Stomach (tissue), 9 donors: ENCODE results near the gene SPANXB1. TPM values are rescaled to one million over a fixed set of nuclear protein-coding genes. Genes with fewer than 3 reads are reported as not detected.
"Not testable (repeated sequence)": the region's sequence is repeated elsewhere in the genome, so short reads cannot be mapped to it uniquely, and the experiment has no call there.

Source experiments
- DNase-seq, 2 donors: peaks; one replicate each; pipeline versions ENCODE4 v3.0.0 to v3.0.0-alpha.2; 2013 to 2019
- H3K27ac ChIP-seq, 5 donors: fragments of 200-600 bp in 4 of 5; sonication (generic) in 4 of 5; one replicate each; pipeline ENCODE4 v1.5.1; 2013 to 2019; ENCODE audit warnings: mild to moderate bottlenecking in 1 of 5, moderate library complexity in 1 of 5
- H3K27me3 ChIP-seq, 3 donors: fragments of 200-600 bp; sonication (generic); one replicate each; pipeline ENCODE4 v1.5.1; 2017 to 2019; ENCODE audit warnings: mixed run types in 1 of 3
- H3K36me3 ChIP-seq, 4 donors: fragments of 200-600 bp; sonication (generic); 1 replicate in 3 of 4; 2 replicates in 1 of 4; pipeline ENCODE4 v1.5.1; 2016 to 2019
- H3K4me1 ChIP-seq, 4 donors: fragments of 200-600 bp; sonication (generic); one replicate each; pipeline ENCODE4 v1.5.1; 2016 to 2019
- H3K4me3 ChIP-seq, 4 donors: fragments of 200-600 bp; sonication (generic) in 3 of 4; one replicate each; pipeline ENCODE4 v1.5.1; 2016 to 2019; ENCODE audit warnings: mild to moderate bottlenecking in 1 of 4
- H3K9me3 ChIP-seq, 4 donors: fragments of 200-600 bp; sonication (generic); one replicate each; pipeline ENCODE4 v1.5.1; 2016 to 2019
- CTCF ChIP-seq, 7 experiments: fragments of 450-650 bp in 4 of 7; fragments of 200-600 bp in 3 of 7; sonication (generic) in 3 of 7; IDR thresholded peaks; one replicate each; pipeline ENCODE4 v1.5.1; 2016 to 2019; ENCODE audit warnings: antibody characterized with exemption in 7 of 7, control low read depth in 2 of 7, mild to moderate bottlenecking in 1 of 7
- EP300 ChIP-seq: sonication (generic); formaldehyde crosslinking; IDR thresholded peaks from one replicate; pipeline ENCODE4 v1.6.1; 2017; ENCODE audit warnings: antibody characterized with exemption
- POLR2A ChIP-seq, 4 donors: fragments of 450-650 bp; IDR thresholded peaks; one replicate each; pipeline ENCODE4 v1.6.1; 2016; ENCODE audit warnings: antibody characterized with exemption in 4 of 4, control low read depth in 2 of 4, mild to moderate bottlenecking in 1 of 4, moderate library complexity in 1 of 4
- POLR2AphosphoS5 ChIP-seq, 3 donors: sonication (generic); formaldehyde crosslinking; IDR thresholded peaks; one replicate each; pipeline ENCODE4 v1.6.1; 2016; ENCODE audit warnings: antibody characterized with exemption in 3 of 3
- WGBS, 5 donors: extraction: QIAGEN DNeasy Blood & Tissue Kit in 3 of 5; methylation state at CpG; one replicate each; pipeline versions ENCODE4 v1.1.5 to v1.1.7; 2013 to 2018; 5-methylcytosine and 5-hydroxymethylcytosine counted together
- intact Hi-C: fragments of 100-400 bp; cut with DNase I; formaldehyde crosslinking; loops from one replicate; pipeline ENCODE4 v1.15.1; 2023; ENCODE audit warnings: low total_unique reads
- polyA plus RNA-seq, 3 donors: library from polyadenylated mRNA; stranded (reverse); fragments of 200-250 nt; gene quantifications; one replicate each; pipeline ENCODE4 v1.2.3, GENCODE V29; 2013
- total RNA-seq, 5 donors: library from RNA; depleted of rRNA; stranded (reverse); fragments of >200 nt; gene quantifications; one replicate each; pipeline versions ENCODE4 v1.1.0 to v1.2.3, GENCODE V29; 2014 to 2016
- donor health status: healthy with polysubstance abuse.
- donor health status: Bipolar disorder and iron deficiency.
- donor health status: healthy.

SPANXB1 gene
- total and polyA plus RNA-seq, 8 donors, result not detected

- TF ChIP-seq POLR2A (IDR thresholded peaks at IDR 0.05), result no peak
- no peak for TF ChIP-seq POLR2AphosphoS5 (IDR thresholded peaks at IDR 0.05)
- no peak for TF ChIP-seq CTCF (IDR thresholded peaks at IDR 0.05)
- TF ChIP-seq EP300, result no peak
- 10 to 53% (median 39%) methylated on average over 1 of the region's 1 CpG for WGBS, 5 donors
- no peaks in the 10 kb centered on the region for H3K36me3 ChIP-seq
- no peaks in the 10 kb centered on the region for H3K27me3 ChIP-seq
- H3K4me1 ChIP-seq, result no peaks in the 10 kb centered on the region
- H3K9me3 ChIP-seq, result no peaks in the 10 kb centered on the region
- H3K27ac ChIP-seq, result no peak overlapping the region
- intact Hi-C loops, result no loop called here
- no peak overlapping the region for H3K4me3 ChIP-seq
- no peak for DNase-seq
These were observed 18.7 kb upstream of the SPANXB1 start for GRCh38 chrX:140983730-140984129.

DNA sequence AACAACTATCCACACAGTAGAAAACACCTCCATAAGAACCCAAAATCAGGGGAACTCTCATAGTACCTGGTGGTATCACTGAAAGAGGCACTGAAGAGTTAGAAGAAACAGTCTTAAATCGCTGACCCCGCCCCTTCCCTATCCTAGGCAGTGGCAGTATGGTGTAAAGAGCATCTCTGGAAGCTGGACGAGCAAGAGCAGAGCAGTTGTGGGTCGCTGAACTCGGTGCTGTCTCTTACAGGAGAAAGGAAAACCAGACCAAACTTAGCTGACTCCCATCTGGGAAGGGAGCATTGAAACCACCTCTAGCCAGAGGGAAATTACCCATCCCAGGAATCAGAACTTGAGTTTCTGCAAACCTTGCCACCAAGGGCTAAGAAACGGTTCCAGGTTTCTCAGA lies 2.8 kb downstream of the SPANXB1 start:
- H3K36me3 ChIP-seq, DNase-seq, intact Hi-C loops, H3K27me3 ChIP-seq, H3K4me1 ChIP-seq, H3K27ac ChIP-seq, H3K4me3 ChIP-seq, H3K9me3 ChIP-seq: not testable (repeated sequence)
- WGBS, 5 donors, result 67 to 81% (median 79%) methylated on average over 3 to 5 of the region's 6 CpGs

- H3K27ac ChIP-seq, intact Hi-C loops, H3K4me3 ChIP-seq, H3K9me3 ChIP-seq, H3K27me3 ChIP-seq, DNase-seq, H3K4me1 ChIP-seq, H3K36me3 ChIP-seq: not testable (repeated sequence)
- WGBS, 5 donors, result 67 to 90% (median 81%) methylated on average over 1 to 9 of the region's 14 CpGs
These were observed 41.9 kb downstream of the SPANXB1 start for GRCh38 chrX:141044246-141044645.

DNA sequence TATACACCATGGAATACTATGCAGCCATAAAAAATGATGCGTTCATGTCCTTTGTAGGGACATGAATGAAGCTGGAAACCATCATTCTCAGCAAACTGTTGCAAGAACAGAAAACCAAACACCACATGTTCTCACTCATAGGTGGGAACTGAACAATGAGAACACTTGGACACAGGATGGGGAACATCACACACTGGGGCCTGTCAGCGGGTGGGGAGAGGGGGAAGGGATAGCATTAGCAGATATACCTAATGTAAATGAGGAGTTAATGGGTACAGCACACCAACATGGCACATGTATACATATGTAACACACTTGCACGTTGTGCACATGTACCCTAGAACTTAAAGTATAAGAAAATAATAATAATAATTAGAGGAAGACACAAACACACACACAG lies 47.5 kb downstream of the SPANXB1 start:
- WGBS, 5 donors, result 81 to 97% (median 90%) methylated on average over 3 of the region's 3 CpGs
- H3K36me3 ChIP-seq, DNase-seq, H3K4me1 ChIP-seq, H3K4me3 ChIP-seq, H3K27me3 ChIP-seq, intact Hi-C loops, H3K9me3 ChIP-seq, H3K27ac ChIP-seq: not testable (repeated sequence)

- H3K4me3 ChIP-seq, intact Hi-C loops, H3K9me3 ChIP-seq, H3K36me3 ChIP-seq, H3K4me1 ChIP-seq, DNase-seq, H3K27ac ChIP-seq, H3K27me3 ChIP-seq: not testable (repeated sequence)
- WGBS, 5 donors, result 31 to 53% (median 44%) methylated on average over 3 to 5 of the region's 5 CpGs
These were observed 49.7 kb downstream of the SPANXB1 start for GRCh38 chrX:141052098-141052497.

Other genes with a start within 250 kb of the SPANXB1 start
- 1 to 10 TPM in 4 of 5 donors, under 1 TPM in 1; 0.89 to 6.7 (median 2.9) TPM for gene LDOC1, start 174.5 kb downstream of the SPANXB1 start, total RNA-seq
- gene LDOC1, start 174.5 kb downstream of the SPANXB1 start, polyA plus RNA-seq, result 10 to 100 TPM; 14.7 to 20.8 (median 14.9) TPM
- not detected for gene SPANXC, start 239.9 kb downstream of the SPANXB1 start, total RNA-seq
- gene SPANXC, start 239.9 kb downstream of the SPANXB1 start, polyA plus RNA-seq, result not detected